ENCODE results near the gene EPAS1. TPM values are rescaled to one million over a fixed set of nuclear protein-coding genes. Genes with fewer than 3 reads are reported as not detected.

The EPAS1 gene
- total RNA-seq, 6 experiments from 2014 or later, result 101 to 232 (median 170) TPM

DNA sequence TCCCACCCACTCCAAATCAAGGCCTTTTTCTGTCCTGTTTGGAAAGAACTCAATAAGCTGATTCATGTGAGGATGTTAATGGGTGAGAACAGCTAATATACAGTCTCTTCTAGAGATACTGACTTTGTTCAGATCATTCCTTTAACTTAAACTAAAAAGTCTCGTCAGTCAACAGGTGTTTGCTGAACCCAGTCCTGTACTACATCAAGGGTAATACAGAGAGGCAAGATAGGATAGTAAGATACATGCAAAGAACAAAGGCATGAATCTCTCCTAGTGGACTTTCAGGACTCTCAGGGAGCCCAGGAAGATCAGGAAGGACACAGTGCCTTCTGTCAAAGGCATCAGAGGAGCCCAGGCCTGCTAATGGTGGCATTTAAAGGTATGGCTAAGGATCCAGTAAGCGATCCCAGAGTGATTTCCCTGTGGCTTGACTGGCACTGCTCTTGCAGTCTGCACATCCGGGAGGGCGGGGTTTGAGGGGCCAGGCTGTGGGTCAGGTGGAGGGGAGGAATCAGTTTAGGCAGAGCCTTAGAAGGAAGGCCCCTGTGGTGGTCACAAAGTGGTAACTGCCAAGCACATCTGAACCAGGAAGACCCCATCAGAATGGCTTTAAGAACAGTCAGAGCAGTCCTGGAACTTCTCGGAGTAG lies 54.0 kb downstream of the EPAS1 start:
- no peak for DNase-seq
- Histone ChIP-seq H3K27ac (peak overlapping the region; percentile 23 to 44 (median 30)), H3K4me3 (no peak overlapping the region), H3K27me3 (no peaks in the 10 kb centered on the region), H3K4me1 (peaks cover 0 to 11% (median 3%) of the 10 kb centered on the region in 4 donors), H3K9me3 (no peaks in the 10 kb centered on the region), H3K36me3 (peaks cover 8 to 68% (median 29%) of the 10 kb centered on the region in 4 donors)
- intact Hi-C loops (cut with DNase I), result no loop called here
- TF ChIP-seq, protein P1, sequence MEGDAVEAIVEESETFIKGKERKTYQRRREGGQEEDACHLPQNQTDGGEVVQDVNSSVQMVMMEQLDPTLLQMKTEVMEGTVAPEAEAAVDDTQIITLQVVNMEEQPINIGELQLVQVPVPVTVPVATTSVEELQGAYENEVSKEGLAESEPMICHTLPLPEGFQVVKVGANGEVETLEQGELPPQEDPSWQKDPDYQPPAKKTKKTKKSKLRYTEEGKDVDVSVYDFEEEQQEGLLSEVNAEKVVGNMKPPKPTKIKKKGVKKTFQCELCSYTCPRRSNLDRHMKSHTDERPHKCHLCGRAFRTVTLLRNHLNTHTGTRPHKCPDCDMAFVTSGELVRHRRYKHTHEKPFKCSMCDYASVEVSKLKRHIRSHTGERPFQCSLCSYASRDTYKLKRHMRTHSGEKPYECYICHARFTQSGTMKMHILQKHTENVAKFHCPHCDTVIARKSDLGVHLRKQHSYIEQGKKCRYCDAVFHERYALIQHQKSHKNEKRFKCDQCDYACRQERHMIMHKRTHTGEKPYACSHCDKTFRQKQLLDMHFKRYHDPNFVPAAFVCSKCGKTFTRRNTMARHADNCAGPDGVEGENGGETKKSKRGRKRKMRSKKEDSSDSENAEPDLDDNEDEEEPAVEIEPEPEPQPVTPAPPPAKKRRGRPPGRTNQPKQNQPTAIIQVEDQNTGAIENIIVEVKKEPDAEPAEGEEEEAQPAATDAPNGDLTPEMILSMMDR (IDR thresholded peaks at IDR 0.05), result no peak
- TF ChIP-seq POLR2A (IDR thresholded peaks at IDR 0.05), result no peak
- peak; percentile 3 to 12 (median 6) for ATAC-seq
- WGBS (ENCODE audit: insufficient coverage, low coverage, low lambda C conversion rate, missing lambda C conversion rate), result 40% methylated on average over 1 of the region's 5 CpGs

DNA sequence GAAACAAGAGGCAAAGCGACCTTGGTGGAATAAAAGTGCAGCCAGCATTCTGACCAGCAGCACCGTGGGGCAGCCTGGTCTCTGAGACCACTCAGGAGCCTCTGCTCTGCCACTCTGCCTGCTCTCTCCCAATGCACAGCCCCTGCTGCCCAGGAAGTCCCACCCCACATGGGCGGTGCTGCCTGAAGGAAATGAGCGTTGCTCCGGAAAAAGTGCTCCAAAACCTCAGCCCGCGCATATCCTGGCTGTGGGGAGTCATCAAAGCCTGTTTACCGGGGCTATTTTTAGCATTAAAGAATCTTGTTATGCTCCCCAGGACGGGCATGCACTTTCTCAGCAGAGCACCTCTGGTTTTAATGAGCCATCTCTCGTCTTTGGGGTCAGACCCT lies 54.5 kb downstream of the EPAS1 start:
- intact Hi-C loops (cut with DNase I), result no loop called here
- ATAC-seq (peak; percentile 53 to 71 (median 58)), DNase-seq (peak in 1 of 3 donors; percentile 67)
- WGBS (ENCODE audit: insufficient coverage, low coverage, low lambda C conversion rate, missing lambda C conversion rate), result 18% methylated on average over 5 of the region's 10 CpGs
- Histone ChIP-seq H3K4me3 (no peak overlapping the region), H3K36me3 (peaks cover 12 to 73% (median 34%) of the 10 kb centered on the region in 4 donors), H3K9me3 (no peaks in the 10 kb centered on the region), H3K27ac (peak overlapping the region; percentile 31 to 44 (median 43)), H3K27me3 (no peaks in the 10 kb centered on the region), H3K4me1 (peaks cover 0 to 10% (median 3%) of the 10 kb centered on the region in 4 donors)
- TF ChIP-seq POLR2A (IDR thresholded peaks at IDR 0.05), result no peak
- TF ChIP-seq, protein P1 (IDR thresholded peaks at IDR 0.05), result no peak

DNA sequence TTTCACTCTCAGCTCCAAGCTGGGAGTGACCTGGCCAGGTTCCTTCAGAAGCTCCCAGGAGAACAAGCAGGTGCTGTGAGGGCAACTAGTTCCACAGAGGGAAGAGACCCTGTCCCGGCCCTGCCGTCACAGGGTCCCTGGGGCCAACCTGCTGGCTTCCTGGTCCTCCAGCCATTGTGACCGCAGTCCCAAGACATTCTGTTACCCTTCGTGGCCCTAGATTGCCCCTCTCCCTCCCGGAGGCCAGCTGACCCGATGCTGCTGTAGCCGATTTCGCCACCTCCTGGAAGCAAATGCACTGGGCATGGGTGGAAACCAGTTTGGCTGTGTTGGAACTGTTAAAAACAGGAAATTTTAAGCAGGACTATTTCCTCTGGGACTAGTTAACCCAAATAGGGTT lies 55.4 kb downstream of the EPAS1 start:
- Histone ChIP-seq H3K27me3 (no peaks in the 10 kb centered on the region), H3K4me3 (no peak overlapping the region), H3K36me3 (peaks cover 12 to 73% (median 35%) of the 10 kb centered on the region in 4 donors), H3K27ac (peak overlapping the region; percentile 31 to 44 (median 43)), H3K9me3 (no peaks in the 10 kb centered on the region), H3K4me1 (peaks cover 0 to 7% (median 3%) of the 10 kb centered on the region in 4 donors)
- DNase-seq (peak in 1 of 3 donors; percentile 33), ATAC-seq (peak; percentile 15 to 38 (median 24))
- TF ChIP-seq, protein P1 (IDR thresholded peaks at IDR 0.05), result peak; percentile 9 to 25 (median 16)
- no peak for TF ChIP-seq POLR2A (IDR thresholded peaks at IDR 0.05)
- intact Hi-C loops (cut with DNase I), result no loop called here
- 44% methylated on average over 5 of the region's 8 CpGs for WGBS (ENCODE audit: insufficient coverage, low coverage, low lambda C conversion rate, missing lambda C conversion rate)

DNA sequence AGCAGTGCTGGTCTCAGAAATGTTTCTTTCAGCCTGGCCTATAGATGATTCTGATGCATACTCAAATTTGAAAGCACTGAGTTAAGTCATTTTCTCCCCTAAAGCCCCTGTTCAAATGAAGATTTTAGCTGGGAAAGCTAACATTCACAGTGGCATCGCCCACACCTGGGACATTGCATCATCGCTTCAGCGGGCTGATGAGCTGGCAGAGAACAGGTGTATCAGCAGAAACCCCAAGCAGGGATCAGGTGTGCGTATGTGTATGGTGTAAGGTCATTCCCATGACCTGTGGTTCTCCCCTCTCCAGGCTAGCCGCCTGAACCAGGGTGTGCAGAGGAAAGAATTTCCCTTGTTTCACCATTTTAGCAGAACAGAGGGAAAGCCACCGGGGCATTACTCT lies 56.3 kb downstream of the EPAS1 start:
- peaks cover 0 to 5% (median under 1%) of the 10 kb centered on the region in 4 donors for H3K4me1 ChIP-seq
- intact Hi-C loops (cut with DNase I), result no loop called here
- no peak overlapping the region for H3K4me3 ChIP-seq
- DNase-seq, result no peak
- H3K36me3 ChIP-seq, result peaks cover 12 to 73% (median 35%) of the 10 kb centered on the region in 4 donors
- ATAC-seq, result peak in 1 of 4 donors; percentile 5
- 56% methylated on average over 3 of the region's 6 CpGs for WGBS (ENCODE audit: insufficient coverage, low coverage, low lambda C conversion rate, missing lambda C conversion rate)
- TF ChIP-seq POLR2A (IDR thresholded peaks at IDR 0.05), result no peak
- TF ChIP-seq, protein P1 (IDR thresholded peaks at IDR 0.05), result no peak
- H3K27me3 ChIP-seq, result no peaks in the 10 kb centered on the region
- no peak overlapping the region for H3K27ac ChIP-seq
- H3K9me3 ChIP-seq, result no peaks in the 10 kb centered on the region
